Fibroblast of lung (primary cell): ENCODE measurements around the gene GINS1. TPM values are rescaled to one million over a fixed set of nuclear protein-coding genes. Genes with fewer than 3 reads are reported as not detected.

ENCODE experiments used
- polyA plus RNA-seq, 2 donors: library from polyadenylated mRNA; depleted of rRNA in 1 of 2; stranded (reverse) in 1 of 2; unstranded in 1 of 2; fragments of >200 nt; gene quantifications; 2 replicates each; pipeline ENCODE4 v1.2.1, GENCODE V29; 2011 to 2012; ENCODE audit warnings: missing spikeins in 1 of 2
- total RNA-seq: library from RNA; depleted of rRNA; stranded (reverse); fragments of >200 nt; gene quantifications from 2 replicates; pipeline ENCODE4 v1.2.1, GENCODE V29; 2014

GINS1 gene
- total and polyA plus RNA-seq, 2 donors (not counting 1 experiment from before 2014, with no cell fraction given), result 3.0 to 5.6 TPM

Other genes with a start within 250 kb of the GINS1 start
- 49.6 and 56.5 TPM in 2 replicates for gene ENTPD6, start 212.0 kb upstream of the GINS1 start, total RNA-seq
- 45.7 and 59.9 TPM in 2 replicates for gene ENTPD6, start 212.0 kb upstream of the GINS1 start, polyA plus RNA-seq
- gene PYGB, start 159.6 kb upstream of the GINS1 start, total RNA-seq, result 81.7 and 89.5 TPM in 2 replicates
- 37.0 and 45.9 TPM in 2 replicates for gene PYGB, start 159.6 kb upstream of the GINS1 start, polyA plus RNA-seq
- 45.7 and 79.1 TPM in 2 replicates for gene ABHD12, start 16.8 kb upstream of the GINS1 start, total RNA-seq
- gene ABHD12, start 16.8 kb upstream of the GINS1 start, polyA plus RNA-seq, result 52.9 and 84.6 TPM in 2 replicates
- gene NINL, start 177.9 kb downstream of the GINS1 start, total RNA-seq, result 11.3 and 16.3 TPM in 2 replicates
- gene NINL, start 177.9 kb downstream of the GINS1 start, polyA plus RNA-seq, result 4.4 TPM in 2 replicates
- 8.8 and 9.5 TPM in 2 replicates for gene NANP, start 216.3 kb downstream of the GINS1 start, total RNA-seq
- gene NANP, start 216.3 kb downstream of the GINS1 start, polyA plus RNA-seq, result 9.4 and 9.9 TPM in 2 replicates